ENCODE measurements around the gene SRPK1. TPM values are rescaled to one million over a fixed set of nuclear protein-coding genes. Genes with fewer than 3 reads are reported as not detected.
"Not testable (repeated sequence)": the region's sequence is repeated elsewhere in the genome, so short reads cannot be mapped to it uniquely, and the experiment has no call there.

Gene SRPK1
- total RNA-seq, 1 donor from 2014 or later = 163 TPM

- Mint-ChIP-seq H3K36me3 (ENCODE audit: low read depth) (no peaks in the 10 kb centered on the region), H3K27me3 (peaks cover 6% of the 10 kb centered on the region), H3K27ac (no peak overlapping the region), H3K9me3 (peaks cover 21% of the 10 kb centered on the region), H3K4me3 (no peak overlapping the region), H3K4me1 (no peaks in the 10 kb centered on the region)
- no peak for DNase-seq
- intact Hi-C loops (cut with micrococcal nuclease) = no loop called here
These were observed 21.5 kb upstream of the SRPK1 start for GRCh38 chr6:35942355-35942754.

DNA sequence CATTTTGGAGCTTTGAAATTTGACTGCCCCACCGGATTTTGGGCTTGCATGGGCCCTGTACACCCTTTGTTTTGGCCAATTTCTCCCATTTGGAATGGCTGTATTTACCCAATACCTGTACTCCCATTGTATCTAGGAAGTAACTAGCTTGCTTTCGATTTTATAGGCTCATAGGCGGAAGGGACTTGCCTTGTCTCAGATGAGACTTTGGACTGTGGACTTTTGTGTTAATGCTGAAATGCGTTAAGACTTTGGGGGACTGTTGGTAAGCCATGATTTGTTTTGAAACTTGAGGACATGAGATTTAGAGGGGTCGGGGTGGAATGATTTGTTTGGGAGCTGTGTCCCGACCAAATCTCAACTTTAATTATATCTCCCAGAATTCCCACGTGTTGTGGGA, 20.3 kb upstream of the SRPK1 start:
- DNase-seq; H3K4me3 Mint-ChIP-seq; H3K4me1 Mint-ChIP-seq; H3K27me3 Mint-ChIP-seq; H3K27ac Mint-ChIP-seq; intact Hi-C loops (cut with micrococcal nuclease); H3K36me3 Mint-ChIP-seq (ENCODE audit: low read depth): not testable (repeated sequence)
- H3K9me3 Mint-ChIP-seq = peaks cover 24% of the 10 kb centered on the region

- DNase-seq; H3K27ac Mint-ChIP-seq; intact Hi-C loops (cut with micrococcal nuclease); H3K4me3 Mint-ChIP-seq; H3K36me3 Mint-ChIP-seq (ENCODE audit: low read depth); H3K4me1 Mint-ChIP-seq: not testable (repeated sequence)
- peaks cover 17% of the 10 kb centered on the region for H3K27me3 Mint-ChIP-seq
- peaks cover 24% of the 10 kb centered on the region for H3K9me3 Mint-ChIP-seq
These were observed 19.1 kb upstream of the SRPK1 start for GRCh38 chr6:35940014-35940413.

GRCh38 chr6:35939259-35939658, 18.4 kb upstream of the SRPK1 start:
- H3K4me1 Mint-ChIP-seq; intact Hi-C loops (cut with micrococcal nuclease); H3K36me3 Mint-ChIP-seq (ENCODE audit: low read depth); DNase-seq; H3K4me3 Mint-ChIP-seq; H3K27ac Mint-ChIP-seq: not testable (repeated sequence)
- H3K9me3 Mint-ChIP-seq = peaks cover 24% of the 10 kb centered on the region
- peaks cover 20% of the 10 kb centered on the region for H3K27me3 Mint-ChIP-seq

DNA sequence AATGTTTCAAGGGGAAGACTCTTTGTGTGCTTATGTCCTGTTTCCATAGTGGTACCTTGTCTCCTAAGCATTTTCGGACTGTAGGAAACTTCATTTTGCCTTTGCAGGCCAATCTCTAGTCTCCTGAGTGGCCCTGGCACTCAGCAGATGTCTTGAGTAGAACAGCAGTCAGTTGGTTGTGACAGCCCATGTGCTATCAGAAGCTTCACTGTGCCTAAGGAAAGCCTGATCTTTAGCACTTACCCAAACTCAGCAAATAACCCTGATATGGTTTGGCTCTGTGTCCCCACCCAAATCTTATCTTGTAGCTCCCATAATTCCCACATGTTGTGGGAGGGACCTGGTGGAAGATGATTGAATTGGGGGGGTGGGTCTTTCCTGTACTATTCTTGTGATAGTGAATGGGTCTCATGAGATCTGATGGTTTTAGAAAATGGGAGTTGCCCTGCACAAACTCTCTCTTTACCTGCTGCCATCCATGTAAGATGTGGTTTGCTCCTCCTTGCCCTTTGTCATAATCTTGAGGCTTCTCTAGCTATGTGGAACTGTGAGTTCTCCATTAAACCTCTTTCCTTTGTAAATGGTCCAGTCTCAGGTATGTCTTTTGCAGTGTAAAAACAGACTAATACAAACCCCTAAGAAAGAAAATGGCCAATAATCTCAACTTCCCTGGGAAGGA, 15.9 kb upstream of the SRPK1 start:
- no peak for DNase-seq
- Mint-ChIP-seq H3K9me3 (peaks cover 24% of the 10 kb centered on the region), H3K4me3 (no peak overlapping the region), H3K4me1 (no peaks in the 10 kb centered on the region), H3K27ac (no peak overlapping the region), H3K27me3 (peaks cover 18% of the 10 kb centered on the region), H3K36me3 (ENCODE audit: low read depth) (peaks cover 2% of the 10 kb centered on the region)
- intact Hi-C loops (cut with micrococcal nuclease) = no loop called here

DNA sequence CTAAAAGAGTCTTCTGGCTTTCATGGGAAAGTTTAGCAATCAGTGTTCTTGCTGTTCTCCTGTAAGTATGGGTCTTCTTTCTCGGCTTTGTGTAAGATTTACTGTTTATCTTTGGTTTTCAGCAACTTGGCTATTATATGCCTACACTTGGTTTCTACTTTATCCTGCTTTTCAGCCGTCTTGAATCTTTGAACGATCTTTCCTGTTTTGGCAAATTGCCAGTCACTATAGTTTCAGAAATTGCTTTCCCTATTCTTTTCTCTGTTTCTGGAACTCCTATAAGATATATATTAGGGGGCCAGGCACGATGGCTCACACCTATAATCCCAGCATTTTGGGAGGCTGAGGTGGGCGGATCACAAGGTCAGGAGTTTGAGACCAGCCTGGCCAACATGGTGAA, 14.6 kb upstream of the SRPK1 start:
- Mint-ChIP-seq H3K9me3 (peaks cover 16% of the 10 kb centered on the region), H3K27me3 (peaks cover 17% of the 10 kb centered on the region), H3K4me3 (no peak overlapping the region), H3K36me3 (ENCODE audit: low read depth) (peaks cover 2% of the 10 kb centered on the region), H3K27ac (no peak overlapping the region), H3K4me1 (no peaks in the 10 kb centered on the region)
- no peak for DNase-seq
- intact Hi-C loops (cut with micrococcal nuclease) = no loop called here

DNA sequence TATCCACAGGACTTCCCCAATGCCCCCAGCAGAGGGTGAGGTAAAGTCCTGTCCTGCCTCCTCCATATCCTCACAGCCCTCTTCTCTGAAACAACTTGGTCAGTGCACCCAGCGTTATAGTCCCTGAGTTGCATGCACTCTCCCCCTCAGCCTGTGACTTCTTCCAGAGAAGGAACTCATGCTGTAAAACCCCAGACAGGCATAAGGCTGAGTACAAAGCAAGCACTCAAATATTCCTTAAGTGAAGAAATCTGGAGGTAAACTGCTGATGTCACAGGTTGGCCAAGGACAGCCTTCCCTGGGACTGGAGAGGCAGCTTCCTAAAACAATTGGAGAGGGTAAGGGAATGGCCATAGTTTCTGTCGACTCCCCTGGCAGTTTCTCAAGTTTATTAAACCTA, 12.9 kb upstream of the SRPK1 start:
- Mint-ChIP-seq H3K36me3 (ENCODE audit: low read depth) (peaks cover 2% of the 10 kb centered on the region), H3K4me1 (no peaks in the 10 kb centered on the region), H3K27ac (no peak overlapping the region), H3K4me3 (no peak overlapping the region), H3K9me3 (peaks cover 7% of the 10 kb centered on the region), H3K27me3 (peaks cover 17% of the 10 kb centered on the region)
- intact Hi-C loops (cut with micrococcal nuclease) = no loop called here
- no peak for DNase-seq

- intact Hi-C loops (cut with micrococcal nuclease); DNase-seq; H3K27ac Mint-ChIP-seq: not testable (repeated sequence)
These were observed 11.0 kb upstream of the SRPK1 start for GRCh38 chr6:35931873-35932272.

GRCh38 chr6:35931120-35931561, 10.2 kb upstream of the SRPK1 start:
- Mint-ChIP-seq H3K4me3 (no peak overlapping the region), H3K27ac (no peak overlapping the region), H3K4me1 (no peaks in the 10 kb centered on the region), H3K36me3 (ENCODE audit: low read depth) (peaks cover 2% of the 10 kb centered on the region), H3K27me3 (peaks cover 11% of the 10 kb centered on the region), H3K9me3 (no peaks in the 10 kb centered on the region)
- intact Hi-C loops (cut with micrococcal nuclease) = no loop called here
- no peak for DNase-seq

More at GRCh38 chr6:35931873-35932272, 11.0 kb upstream of the SRPK1 start:
- not testable (repeated sequence) for H3K4me3 Mint-ChIP-seq; H3K4me1 Mint-ChIP-seq; H3K9me3 Mint-ChIP-seq; H3K36me3 Mint-ChIP-seq (ENCODE audit: low read depth)
- peaks cover 13% of the 10 kb centered on the region for H3K27me3 Mint-ChIP-seq

- intact Hi-C loops (cut with micrococcal nuclease) = no loop called here
- Mint-ChIP-seq H3K27me3 (peaks cover 2% of the 10 kb centered on the region), H3K36me3 (ENCODE audit: low read depth) (peaks cover 7% of the 10 kb centered on the region), H3K4me3 (no peak overlapping the region), H3K27ac (no peak overlapping the region), H3K4me1 (peaks cover 2% of the 10 kb centered on the region), H3K9me3 (no peaks in the 10 kb centered on the region)
- DNase-seq = no peak
These were observed 8.7 kb upstream of the SRPK1 start for GRCh38 chr6:35929601-35930000.

- Mint-ChIP-seq H3K9me3 (no peaks in the 10 kb centered on the region), H3K4me1 (peaks cover 14% of the 10 kb centered on the region), H3K27ac (no peak overlapping the region), H3K36me3 (ENCODE audit: low read depth) (peaks cover 7% of the 10 kb centered on the region), H3K4me3 (no peak overlapping the region), H3K27me3 (no peaks in the 10 kb centered on the region)
- DNase-seq = no peak
- intact Hi-C loops (cut with micrococcal nuclease) = no loop called here
These were observed 5.8 kb upstream of the SRPK1 start for GRCh38 chr6:35926509-35927215.

- Mint-ChIP-seq H3K27ac (no peak overlapping the region), H3K36me3 (ENCODE audit: low read depth) (peaks cover 7% of the 10 kb centered on the region), H3K9me3 (no peaks in the 10 kb centered on the region), H3K4me3 (no peak overlapping the region), H3K4me1 (peaks cover 18% of the 10 kb centered on the region), H3K27me3 (no peaks in the 10 kb centered on the region)
- DNase-seq = no peak
- intact Hi-C loops (cut with micrococcal nuclease) = no loop called here
These were observed 5.1 kb upstream of the SRPK1 start for GRCh38 chr6:35925961-35926360.

DNA sequence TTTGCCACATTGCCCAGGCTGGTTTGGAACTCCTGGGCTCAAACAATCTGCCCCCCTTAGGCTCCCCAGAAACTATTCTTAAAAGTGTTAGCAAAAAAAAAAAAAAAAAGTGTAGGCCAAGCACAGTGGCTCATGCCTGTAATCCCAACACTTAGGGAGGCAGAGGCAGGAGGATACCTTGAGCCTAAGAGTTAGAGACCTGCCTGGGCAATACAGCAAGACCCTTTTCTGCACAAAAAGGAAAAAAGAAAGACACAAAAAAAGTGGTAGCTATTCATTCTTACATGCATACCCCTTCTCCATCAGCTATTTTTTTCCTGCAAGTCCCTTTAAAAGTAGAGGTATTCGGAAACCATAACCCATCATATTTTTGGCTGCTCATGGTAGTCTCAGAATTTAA, 3.2 kb upstream of the SRPK1 start:
- no peaks in the 10 kb centered on the region for H3K9me3 Mint-ChIP-seq
- no peak overlapping the region for H3K27ac Mint-ChIP-seq
- no peaks in the 10 kb centered on the region for H3K27me3 Mint-ChIP-seq
- H3K36me3 Mint-ChIP-seq (ENCODE audit: low read depth) = peaks cover 14% of the 10 kb centered on the region
- peaks cover 22% of the 10 kb centered on the region for H3K4me1 Mint-ChIP-seq
- intact Hi-C loops (cut with micrococcal nuclease) = no loop called here
- no peak overlapping the region for H3K4me3 Mint-ChIP-seq
- DNase-seq = no peak

DNA sequence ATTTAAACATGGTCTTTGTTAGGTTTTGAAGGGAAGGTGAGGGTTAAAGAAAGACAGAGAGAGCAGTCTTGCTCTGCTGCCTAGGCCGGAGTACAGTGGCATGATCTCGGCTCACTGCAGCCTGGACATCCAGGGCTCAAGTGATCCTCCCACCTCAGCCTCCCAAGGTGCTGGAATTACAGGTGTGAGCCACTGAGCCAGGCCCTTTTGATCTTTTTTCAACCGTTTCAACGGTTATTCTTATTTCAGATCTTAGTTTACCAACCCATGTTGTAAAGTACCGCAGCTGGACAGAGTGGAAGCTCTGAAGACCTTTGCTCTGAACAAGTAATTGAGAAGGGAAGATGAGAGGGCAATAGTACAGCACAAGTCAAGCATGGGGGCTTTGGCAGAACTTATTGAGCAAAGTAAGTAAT, 1.2 kb upstream of the SRPK1 start:
- no peaks in the 10 kb centered on the region for H3K27me3 Mint-ChIP-seq
- H3K36me3 Mint-ChIP-seq (ENCODE audit: low read depth) = peaks cover 30% of the 10 kb centered on the region
- H3K4me3 Mint-ChIP-seq = peak overlapping the region; percentile 96
- peaks cover 40% of the 10 kb centered on the region for H3K4me1 Mint-ChIP-seq
- no peak for DNase-seq
- intact Hi-C loops (cut with micrococcal nuclease) = no loop called here
- no peaks in the 10 kb centered on the region for H3K9me3 Mint-ChIP-seq
- H3K27ac Mint-ChIP-seq = no peak overlapping the region
